ENCODE measurements around the gene CLDN6. TPM values are rescaled to one million over a fixed set of nuclear protein-coding genes. Genes with fewer than 3 reads are reported as not detected.
"Not testable (repeated sequence)": the region's sequence is repeated elsewhere in the genome, so short reads cannot be mapped to it uniquely, and the experiment has no call there.

Gene CLDN6, protein sequence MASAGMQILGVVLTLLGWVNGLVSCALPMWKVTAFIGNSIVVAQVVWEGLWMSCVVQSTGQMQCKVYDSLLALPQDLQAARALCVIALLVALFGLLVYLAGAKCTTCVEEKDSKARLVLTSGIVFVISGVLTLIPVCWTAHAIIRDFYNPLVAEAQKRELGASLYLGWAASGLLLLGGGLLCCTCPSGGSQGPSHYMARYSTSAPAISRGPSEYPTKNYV
- 0.96 TPM for total RNA-seq

DNA sequence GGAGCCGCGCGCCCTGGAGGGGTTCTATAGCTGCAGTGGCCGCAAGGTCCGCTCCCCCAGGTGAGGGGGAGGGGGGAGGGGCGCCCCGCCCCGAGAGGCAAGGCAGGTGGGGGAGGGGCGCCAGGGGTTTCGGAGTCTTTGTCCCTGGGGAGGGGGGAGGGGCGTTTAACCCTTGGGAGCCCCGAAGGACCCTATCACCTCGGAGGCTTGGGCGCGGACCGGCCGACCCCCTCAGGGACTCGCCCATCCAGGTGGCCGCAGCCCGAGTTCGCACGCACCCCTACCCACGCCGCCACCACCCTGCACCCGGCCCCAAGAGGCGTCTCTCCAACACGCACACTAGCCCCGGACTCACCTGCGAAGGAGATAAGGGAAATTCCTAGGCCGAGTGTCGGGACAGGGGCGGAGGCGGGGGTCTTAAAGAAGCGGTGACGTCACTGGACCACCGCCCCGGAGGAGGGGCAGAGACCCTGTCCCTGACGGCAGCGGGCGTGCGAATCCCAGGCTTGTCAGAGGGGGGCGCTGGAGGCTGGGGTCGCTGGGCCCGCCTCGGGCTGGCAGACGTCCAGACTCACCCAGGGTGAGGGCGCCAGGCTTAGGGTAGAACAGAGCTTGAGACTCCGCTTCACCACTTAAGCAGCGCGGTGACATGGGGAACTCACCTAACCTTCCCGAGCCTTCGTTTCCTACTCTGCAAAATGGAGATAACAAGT lies at the start of gene CLDN6:
Gene CLDN6, minus strand, starts transcription at position 390 of the 713 bp plus-strand sequence. CDS start 2,162 bp downstream, outside the sequence.
- ATAC-seq (no peak), DNase-seq (ENCODE audit: low spot score) (no peak)

DNA sequence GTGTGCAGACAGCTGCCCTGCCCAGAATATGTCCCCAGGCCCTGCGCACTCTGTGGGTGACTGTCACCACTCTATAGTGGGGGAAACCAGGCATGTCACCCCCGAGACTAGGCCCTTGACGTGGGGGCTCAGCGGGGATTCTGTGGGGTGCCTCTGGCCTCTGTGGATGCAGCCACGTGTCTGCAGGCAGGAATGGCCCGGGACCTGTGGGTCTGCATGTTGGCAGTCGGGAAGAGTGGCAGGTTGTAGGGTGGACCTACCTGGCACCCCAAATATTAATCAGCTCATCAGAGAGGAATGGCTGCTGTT lies 48.4 kb upstream of the CLDN6 start:
- no peak for DNase-seq (ENCODE audit: low spot score)
- no peak for ATAC-seq

DNA sequence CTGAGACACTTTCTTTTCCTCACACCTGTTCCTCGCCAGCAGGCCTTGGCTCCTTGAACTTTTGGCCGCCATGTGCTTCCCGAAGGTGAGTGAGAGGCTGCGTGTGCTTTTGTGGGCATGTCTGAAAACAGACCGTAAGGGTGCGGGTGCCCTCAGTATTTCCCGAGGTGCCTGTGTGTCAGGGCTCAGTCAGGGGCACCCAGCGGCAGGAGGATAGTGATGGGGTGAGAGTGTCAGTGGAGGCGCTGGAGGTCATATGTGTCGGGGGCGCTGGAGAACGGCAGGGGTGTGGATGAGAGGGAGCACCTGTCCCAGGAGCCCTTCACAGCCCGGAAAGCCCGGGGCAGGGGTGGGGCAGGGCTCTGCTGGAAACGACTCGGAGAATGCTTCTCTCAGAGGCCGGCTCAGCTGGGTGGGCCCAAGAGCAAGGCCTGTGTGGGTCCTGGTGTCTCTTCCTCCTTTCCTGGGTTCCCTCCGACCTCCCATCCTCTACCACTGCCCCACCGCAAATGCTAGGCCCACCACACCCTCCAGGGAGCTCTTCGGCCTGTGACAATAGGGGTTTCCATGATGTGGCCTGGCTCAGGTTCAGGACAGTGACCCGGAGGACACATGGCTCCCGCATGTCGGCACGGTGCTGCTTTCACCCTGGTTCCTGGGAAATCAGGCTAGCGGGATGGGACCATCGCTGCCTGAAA lies 47.9 kb upstream of the CLDN6 start:
- peak; percentile 66 for DNase-seq (ENCODE audit: low spot score)
- ATAC-seq, result peak; percentile 50

DNA sequence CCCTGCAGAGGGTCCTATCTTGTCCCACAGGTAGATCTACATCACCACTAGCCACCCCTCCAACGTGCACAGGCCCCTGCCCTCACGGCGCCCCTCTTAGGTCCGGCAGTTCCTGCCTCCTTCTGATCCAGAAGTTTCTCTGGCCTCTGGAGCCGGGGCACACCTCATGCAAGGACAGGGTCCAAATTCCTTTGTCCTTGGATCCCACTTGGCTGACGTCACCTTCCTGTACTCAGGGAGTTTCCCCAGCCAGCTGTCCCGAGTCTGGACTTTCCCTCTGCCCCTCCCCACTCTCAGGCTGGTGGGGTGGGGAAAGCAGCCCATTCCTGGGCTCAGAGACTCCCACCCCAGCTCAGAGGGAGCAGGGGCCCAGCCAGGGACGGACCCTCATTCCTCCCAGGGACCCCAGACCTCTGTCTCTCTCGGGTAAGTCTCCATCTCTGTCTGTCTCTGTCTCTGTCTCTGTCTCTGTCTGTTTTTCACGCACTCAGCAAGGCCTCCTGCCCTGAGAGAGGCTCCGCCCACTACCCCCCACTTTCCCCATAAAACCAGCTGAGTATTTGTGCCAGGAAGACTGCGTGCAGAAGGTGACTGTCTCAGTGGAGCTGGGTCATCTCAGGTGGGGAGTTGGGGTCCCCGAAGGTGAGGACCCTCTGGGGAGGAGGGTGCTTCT lies 47.2 kb upstream of the CLDN6 start, which contains the start of gene IL32:
Gene IL32, plus strand, starts transcription at position 572 of the 673 bp plus-strand sequence. CDS start 172 bp downstream, outside the sequence.
- ATAC-seq, result peak; percentile 86
- DNase-seq (ENCODE audit: low spot score), result peak; percentile 87

DNA sequence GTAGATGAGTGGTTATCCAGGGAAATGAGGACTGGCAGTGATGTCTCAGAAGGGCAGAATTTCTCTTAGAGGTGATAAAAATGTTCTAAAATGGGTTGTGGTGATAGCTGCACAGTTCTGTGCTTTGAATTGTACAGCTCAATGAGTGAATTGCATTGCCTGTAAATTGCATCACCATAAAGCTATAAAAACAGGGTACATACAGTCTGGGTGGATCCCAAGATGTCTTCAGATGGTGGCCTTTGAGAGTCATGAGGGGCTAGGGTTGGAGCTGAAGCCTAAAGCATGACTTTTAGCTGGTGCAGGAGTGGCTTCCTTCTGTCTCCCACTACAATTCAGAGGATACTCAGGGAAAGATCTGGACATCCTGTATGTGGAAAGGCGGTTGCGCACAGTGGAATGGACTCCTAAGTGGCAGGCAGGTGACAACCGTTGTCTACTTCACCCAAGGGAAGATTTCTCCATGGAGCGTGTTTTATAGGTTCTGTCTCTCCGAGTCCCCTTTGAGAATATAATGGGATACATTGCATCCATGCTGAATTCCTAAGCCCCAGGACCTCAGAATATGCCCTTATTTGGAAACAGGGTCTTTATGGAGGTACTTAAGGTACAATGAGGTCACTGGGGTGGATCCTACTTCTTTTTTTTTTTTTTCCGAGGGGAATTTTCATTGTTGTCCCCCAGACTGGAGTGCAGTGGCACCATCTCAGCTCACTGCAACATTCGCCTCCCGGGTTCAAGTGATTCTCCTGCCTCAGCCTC lies 45.8 kb upstream of the CLDN6 start:
- DNase-seq (ENCODE audit: low spot score) (no peak), ATAC-seq (no peak)

DNA sequence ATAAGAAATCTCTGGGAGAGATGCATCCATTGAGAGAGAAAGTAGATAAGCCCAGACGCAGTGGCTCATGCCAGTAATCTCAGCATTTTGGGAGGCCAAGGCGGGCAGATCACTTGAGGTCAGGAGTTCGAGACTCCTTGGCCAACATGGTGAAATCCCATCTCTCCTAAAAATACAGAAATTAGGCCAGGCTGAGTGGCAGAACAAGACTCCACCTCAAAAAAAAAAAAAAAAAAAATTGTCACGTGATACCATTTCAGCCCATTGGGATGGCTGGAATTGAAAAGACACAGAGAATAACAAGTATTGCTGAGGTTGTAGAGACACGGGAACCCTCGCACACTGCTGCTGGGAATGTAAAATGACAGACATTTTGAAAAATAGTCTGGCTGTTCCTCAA lies 44.6 kb upstream of the CLDN6 start:
- DNase-seq (ENCODE audit: low spot score) (no peak), ATAC-seq (no peak)

DNA sequence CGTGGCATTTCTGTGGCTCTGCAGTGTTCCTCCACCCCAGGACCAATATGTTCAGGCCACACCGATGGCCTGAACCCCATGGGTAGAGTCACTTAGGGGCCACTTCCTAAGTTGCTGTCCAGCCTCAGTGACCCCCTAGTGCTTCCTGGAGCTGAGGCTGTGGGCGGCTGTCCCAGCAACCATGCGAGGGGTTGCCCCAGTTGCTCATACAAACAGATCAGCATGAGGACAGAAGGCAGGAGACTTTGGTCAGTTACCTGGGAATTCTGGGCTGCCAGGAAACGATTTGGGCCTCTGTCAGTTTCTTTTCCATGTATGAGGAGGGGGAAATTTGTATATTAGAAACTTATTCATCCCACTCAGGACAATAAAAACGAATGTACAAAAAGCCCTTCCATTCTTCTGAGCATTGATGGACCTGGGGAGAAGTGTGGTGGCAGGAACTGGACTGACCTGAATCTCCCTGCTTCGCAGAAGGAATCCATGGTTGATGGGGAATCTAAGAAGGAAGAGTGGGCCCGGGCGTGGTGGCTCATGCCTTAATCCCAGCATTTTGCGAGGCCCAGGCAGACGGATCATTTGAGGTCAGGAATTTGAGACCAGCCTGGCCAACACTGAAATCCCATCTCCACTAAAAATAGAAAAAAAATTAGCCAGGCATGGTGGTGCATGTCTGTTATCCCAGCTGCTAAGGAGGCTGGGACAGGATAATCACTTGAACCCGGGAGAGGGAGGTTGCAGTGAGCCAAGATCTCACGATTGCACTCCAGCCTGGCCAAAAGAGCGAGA lies 42.5 kb upstream of the CLDN6 start:
- no peak for DNase-seq (ENCODE audit: low spot score)
- no peak for ATAC-seq

DNA sequence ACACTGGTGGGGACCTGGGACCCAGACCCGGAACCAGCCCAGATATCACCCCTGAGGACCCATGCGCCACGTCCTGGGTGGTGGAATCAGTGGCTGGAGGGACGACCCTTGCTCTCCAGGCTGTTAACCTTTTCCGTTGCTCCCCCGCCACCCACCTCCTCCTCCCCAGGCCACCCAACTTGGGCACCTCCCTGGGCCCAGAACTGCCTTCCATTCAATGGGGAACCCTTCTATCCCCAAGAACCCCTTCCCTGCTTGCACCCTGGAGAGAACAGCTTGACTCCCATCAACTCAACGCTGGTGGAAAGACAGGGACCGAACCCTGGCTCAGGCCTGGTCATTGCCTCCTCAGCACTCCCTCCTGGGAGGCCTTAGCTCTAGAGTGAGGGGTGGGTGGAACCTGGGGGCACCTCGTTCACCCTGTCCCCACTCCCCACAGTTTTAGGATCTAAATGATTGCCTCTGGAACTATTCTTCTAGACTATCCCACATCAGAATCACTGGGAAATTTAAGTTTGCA lies 41.8 kb upstream of the CLDN6 start:
- no peak for ATAC-seq
- DNase-seq (ENCODE audit: low spot score), result no peak

DNA sequence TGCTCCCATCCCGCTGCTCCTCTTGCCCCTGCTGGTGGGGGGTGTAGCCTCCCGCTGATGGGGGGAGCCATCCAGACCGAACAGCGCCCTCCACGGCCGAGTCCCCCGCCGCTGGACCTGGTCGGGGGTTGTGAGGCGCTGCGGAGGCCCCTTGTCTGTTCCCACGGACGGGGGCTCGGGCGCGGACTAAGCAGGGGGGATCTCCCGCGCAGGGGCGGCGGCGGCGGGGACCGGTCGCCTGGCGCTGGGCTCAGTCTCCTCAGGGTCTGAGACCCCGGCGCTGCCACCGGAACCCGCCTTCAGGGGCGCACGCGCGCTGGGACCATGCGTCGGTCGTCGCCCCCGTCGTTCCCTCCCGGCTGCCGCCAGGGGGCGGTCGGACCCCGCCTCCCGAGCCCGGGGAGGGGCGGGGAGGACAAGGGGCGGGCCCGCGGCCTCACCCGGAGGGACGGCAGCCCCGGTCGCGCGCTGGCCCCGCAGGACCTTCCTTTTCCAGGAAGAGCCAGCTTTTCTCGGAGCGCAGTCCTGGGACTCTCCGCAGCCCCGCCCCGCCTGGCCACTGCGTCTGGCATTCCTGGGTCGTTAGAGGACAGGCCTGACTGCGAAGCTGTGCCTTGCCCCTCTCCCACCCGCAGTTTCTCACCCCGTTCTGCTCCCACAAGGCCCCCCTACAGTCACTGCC lies 41.2 kb upstream of the CLDN6 start:
- DNase-seq (ENCODE audit: low spot score) (peak; percentile 91), ATAC-seq (peak; percentile 98)

DNA sequence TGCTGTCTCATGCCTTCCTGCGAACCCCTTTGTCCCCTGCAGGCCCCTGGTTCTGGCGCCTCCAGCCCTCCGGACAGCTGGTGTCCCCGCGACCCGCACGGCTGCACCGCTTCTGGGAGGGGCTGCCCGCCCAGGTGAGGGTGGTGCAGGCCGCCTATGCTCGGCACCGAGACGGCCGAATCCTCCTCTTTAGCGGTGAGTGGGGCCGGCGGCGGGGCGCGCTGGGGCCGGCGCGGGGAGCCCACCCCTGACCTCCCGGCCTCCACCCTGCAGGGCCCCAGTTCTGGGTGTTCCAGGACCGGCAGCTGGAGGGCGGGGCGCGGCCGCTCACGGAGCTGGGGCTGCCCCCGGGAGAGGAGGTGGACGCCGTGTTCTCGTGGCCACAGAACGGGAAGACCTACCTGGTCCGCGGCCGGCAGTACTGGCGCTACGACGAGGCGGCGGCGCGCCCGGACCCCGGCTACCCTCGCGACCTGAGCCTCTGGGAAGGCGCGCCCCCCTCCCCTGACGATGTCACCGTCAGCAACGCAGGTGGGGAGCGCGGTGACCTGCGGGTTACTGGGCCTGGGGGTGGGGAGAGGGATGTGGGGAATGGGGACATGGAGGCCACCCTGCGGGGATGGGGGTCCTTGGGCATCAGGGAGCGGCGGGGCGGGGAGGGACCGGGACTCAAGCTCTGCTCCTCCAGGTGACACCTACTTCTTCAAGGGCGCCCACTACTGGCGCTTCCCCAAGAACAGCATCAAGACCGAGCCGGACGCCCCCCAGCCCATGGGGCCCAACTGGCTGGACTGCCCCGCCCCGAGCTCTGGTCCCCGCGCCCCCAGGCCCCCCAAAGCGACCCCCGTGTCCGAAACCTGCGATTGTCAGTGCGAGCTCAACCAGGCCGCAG lies 40.4 kb upstream of the CLDN6 start:
- peak; percentile 66 for DNase-seq (ENCODE audit: low spot score)

DNA sequence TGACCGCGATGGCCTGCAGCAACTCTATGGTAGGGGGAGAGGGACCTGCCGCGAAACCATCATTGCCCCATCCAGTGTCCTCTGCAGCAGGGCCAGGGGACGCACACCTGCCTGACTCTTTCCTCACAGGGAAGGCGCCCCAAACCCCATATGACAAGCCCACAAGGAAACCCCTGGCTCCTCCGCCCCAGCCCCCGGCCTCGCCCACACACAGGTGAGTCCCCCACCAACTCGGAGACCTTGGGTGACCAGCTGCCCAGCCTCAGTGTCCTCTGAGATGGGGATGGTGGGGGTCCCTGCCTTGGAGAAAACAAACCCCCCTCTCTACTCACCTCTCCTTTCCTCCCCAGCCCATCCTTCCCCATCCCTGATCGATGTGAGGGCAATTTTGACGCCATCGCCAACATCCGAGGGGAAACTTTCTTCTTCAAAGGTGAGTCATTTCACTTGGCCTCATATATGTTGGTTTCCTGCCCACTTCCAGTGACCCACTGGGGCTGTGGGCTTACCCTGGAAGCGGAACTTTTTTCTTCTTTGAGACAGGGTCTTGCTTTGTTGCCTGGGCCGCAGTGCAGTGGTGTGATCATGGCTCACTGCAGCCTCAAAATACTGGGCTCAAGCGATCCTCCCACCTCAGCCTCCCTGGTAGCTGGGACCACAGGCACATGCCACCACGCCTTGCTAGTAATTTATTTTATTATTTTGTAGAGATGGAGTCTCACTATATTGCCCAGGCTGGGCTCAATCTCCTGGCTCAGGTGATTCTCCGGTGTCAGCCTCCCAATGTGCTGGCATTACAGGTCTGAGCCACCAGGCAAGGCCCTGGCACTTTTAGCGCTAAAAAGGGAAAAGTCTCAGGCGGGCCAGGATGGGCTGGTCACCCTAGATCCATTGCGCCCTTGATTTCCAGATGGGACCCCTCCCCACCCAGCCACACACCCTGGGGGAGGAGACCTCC lies 39.5 kb upstream of the CLDN6 start:
- DNase-seq (ENCODE audit: low spot score) (no peak), ATAC-seq (no peak)

More for the DNA sequence above, 40.4 kb upstream of the CLDN6 start:
- peak; percentile 45 for ATAC-seq

DNA sequence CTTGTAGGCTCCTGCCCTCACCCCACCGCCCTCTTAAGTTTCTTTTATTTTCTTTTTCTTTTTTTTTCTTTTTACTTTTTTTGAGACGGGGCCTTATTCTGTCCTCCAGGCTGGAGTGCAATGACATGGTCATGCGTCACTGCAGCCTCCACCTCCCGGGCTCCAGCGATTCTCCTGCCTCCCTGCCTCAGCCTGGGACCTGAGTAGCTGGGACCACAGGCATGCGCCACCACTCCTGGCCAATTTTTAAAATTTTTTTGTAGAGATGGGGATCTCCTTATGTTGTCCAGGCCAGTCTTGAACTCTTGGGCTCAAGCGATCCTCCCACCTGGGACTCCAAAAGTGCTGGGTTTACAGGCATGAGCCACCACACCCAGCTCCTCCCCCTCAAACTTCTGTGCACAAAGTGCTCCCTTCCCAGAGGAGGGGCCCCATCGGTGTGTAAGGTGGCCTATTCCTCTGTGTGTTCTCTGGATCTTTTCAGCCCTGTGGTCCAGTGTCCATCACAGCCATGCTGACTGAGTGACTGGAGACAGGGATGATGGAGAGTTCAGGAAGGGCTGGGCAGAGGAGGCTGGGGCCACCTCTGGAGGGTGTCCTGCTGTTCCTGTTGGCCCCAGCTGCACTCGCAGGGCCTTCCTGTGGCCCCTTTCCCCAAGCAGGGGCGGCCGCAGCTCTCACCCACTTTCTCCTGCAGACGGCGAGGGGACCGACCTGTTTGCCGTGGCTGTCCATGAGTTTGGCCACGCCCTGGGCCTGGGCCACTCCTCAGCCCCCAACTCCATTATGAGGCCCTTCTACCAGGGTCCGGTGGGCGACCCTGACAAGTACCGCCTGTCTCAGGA lies 38.6 kb upstream of the CLDN6 start:
- no peak for ATAC-seq
- no peak for DNase-seq (ENCODE audit: low spot score)

DNA sequence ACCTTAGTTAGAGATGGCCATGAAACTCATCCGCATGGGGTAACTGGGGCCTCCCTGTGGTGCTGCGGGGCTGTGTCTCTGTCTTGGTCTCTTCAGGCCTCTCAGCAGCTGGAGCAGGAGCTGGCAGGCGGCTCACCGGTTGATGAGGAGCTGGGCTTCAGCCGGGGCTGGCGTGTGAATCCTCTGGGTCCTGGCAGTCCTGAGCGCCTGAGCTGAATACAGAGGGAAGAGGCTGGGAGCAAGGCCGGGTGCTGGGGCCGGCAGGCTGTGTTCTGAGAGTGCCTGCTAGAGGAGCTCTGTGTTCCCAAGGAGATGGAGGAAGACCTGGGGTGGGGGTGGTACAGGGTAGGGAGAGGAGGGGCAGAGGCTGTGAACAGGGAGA lies 37.7 kb upstream of the CLDN6 start:
- not testable (repeated sequence) for DNase-seq (ENCODE audit: low spot score); ATAC-seq

DNA sequence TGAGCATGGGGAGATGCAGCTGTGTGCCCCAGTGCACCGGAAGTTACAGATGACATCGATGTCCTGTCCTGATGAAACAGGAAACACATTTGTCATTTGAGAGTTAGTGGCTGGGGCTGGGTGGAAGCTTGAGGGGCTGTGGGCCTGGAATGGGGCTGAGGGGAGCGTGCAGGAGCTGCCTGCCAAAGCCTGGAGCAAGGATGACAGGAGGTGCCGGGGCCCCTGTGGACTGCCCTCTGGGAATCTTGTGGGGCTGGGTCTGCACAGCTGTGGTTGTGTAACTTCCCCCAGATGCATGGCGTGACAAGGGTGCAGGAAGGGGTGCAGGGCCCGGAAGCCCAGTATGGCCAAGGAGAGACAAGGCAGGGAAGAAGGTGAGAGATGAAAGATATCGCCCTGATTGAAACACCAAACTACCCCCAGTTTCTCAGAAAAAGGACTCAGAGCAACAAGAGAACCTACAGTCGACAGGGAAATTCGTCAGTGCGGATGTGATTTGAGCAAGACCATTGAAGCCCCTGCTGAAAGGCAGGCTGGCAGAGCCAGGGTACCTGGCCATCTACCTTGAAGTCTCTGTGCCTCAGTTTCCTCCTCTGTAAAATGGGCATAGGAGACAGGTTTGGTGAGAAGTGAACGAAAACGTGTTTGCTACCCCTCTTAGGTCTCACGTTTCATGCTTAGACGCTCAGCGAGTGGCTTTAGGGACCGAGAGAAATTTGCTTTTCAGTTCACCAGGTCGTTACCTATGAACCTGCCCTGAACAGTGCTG lies 37.2 kb upstream of the CLDN6 start:
- DNase-seq (ENCODE audit: low spot score), result no peak
- no peak for ATAC-seq

DNA sequence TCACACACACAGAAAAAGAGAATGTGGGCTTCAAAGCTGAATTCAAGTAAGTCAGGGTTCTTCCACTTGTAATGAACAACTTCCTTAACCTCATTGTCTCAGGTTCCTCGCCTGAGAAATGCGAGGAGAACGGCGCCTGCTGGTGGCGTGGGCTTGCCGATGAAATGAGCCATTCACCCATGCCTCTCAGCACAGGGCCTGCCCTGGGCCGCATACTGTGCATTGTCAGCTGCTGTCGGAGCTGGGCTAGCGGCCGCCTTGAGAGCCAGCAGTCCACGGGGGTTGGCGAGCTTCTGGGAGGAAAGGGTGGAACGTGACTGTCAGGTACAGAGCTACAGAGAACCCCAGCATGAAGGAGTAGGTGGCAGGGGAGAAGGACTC lies 35.3 kb upstream of the CLDN6 start:
- not testable (repeated sequence) for DNase-seq (ENCODE audit: low spot score); ATAC-seq
